HEK293T (cell line): Measurements from ENCODE around the gene NR4A1.
A peak's percentile ranks its signal among the peaks of the same experiment; 100 is the strongest.

Experiments used
- CTCF ChIA-PET: fragments of 350-600 bp; formaldehyde crosslinking; extraction: SDS; loops from one replicate; lab custom pipeline; 2021; ENCODE audit warnings: antibody characterized with exemption, inconsistent platforms; lab: Yijun Ruan, JAX
- POLR2A ChIA-PET: fragments of 350-600 bp; formaldehyde crosslinking; extraction: SDS; loops from one replicate; lab custom pipeline; 2020; ENCODE audit warnings: antibody characterized with exemption, inconsistent platforms; lab: Yijun Ruan, JAX
- DNase-seq: peaks from one replicate; pipeline ENCODE4 v3.0.0; 2012; ENCODE audit warnings: mixed read lengths; ENCODE audit errors: extremely low spot score
- ARNT ChIP-seq: fragments of 450-650 bp; IDR thresholded peaks from 2 replicates; pipeline ENCODE4 v1.6.1; 2017; ENCODE audit warnings: mild to moderate bottlenecking
- BHLHE40 ChIP-seq: fragments of 450-650 bp; IDR thresholded peaks from 2 replicates; pipeline ENCODE4 v1.6.1; 2016; ENCODE audit warnings: mild to moderate bottlenecking, moderate library complexity, borderline replicate concordance
- ELF4 ChIP-seq: fragments of 450-650 bp; IDR thresholded peaks from 2 replicates; pipeline ENCODE4 v1.6.1; 2017; ENCODE audit warnings: antibody characterized with exemption
- FOXA1 ChIP-seq: fragments of 450-650 bp; IDR thresholded peaks from 2 replicates; pipeline ENCODE4 v1.6.1; 2016; ENCODE audit warnings: mild to moderate bottlenecking
- FOXK2 ChIP-seq: fragments of 450-650 bp; IDR thresholded peaks from 2 replicates; pipeline ENCODE4 v1.6.1; 2016; ENCODE audit warnings: mild to moderate bottlenecking
- FOXM1 ChIP-seq: fragments of 450-650 bp; IDR thresholded peaks from 2 replicates; pipeline ENCODE4 v1.6.1; 2017; ENCODE audit warnings: mild to moderate bottlenecking, borderline replicate concordance
- HDGF ChIP-seq: fragments of 450-650 bp; IDR thresholded peaks from 2 replicates; pipeline ENCODE4 v1.6.1; 2017; ENCODE audit warnings: antibody characterized with exemption, borderline replicate concordance
- L3MBTL2 ChIP-seq: fragments of 450-650 bp; conservative IDR thresholded peaks from 2 replicates; pipeline ENCODE4 v1.6.1; 2016; ENCODE audit warnings: mild to moderate bottlenecking
- LEF1 ChIP-seq: fragments of 450-650 bp; IDR thresholded peaks from 2 replicates; pipeline ENCODE4 v1.6.1; 2017; ENCODE audit warnings: mild to moderate bottlenecking, borderline replicate concordance
- NFRKB ChIP-seq: fragments of 450-650 bp; IDR thresholded peaks from 2 replicates; pipeline ENCODE4 v1.6.1; 2016; ENCODE audit warnings: mild to moderate bottlenecking, moderate library complexity
- PKNOX1 ChIP-seq: fragments of 450-650 bp; IDR thresholded peaks from 2 replicates; pipeline ENCODE4 v1.6.1; 2016
- SP1 ChIP-seq: fragments of 450-650 bp; IDR thresholded peaks from 2 replicates; pipeline ENCODE4 v1.6.1; 2017
- SUZ12 ChIP-seq: fragments of 450-650 bp; IDR thresholded peaks from 2 replicates; pipeline ENCODE4 v1.6.1; 2016; ENCODE audit warnings: mild to moderate bottlenecking
- TARDBP ChIP-seq: fragments of 450-650 bp; IDR thresholded peaks from 2 replicates; pipeline ENCODE4 v1.6.1; 2016
- ZNF384 ChIP-seq: fragments of 450-650 bp; IDR thresholded peaks from 2 replicates; pipeline ENCODE4 v1.6.1; 2016

Gene NR4A1

GRCh38 chr12:52082988-52083637 is 31.9 kb downstream of the NR4A1 start:
- POLR2A ChIA-PET, result interaction anchor here (1.1 kb wide), 1 partner anchor 50 kb away, joined by 5 read pairs; no protein-coding TSS in a partner anchor
- peak; percentile 87 for DNase-seq
- TF ChIP-seq FOXK2, result no peak
- no peak for TF ChIP-seq SUZ12
- no peak for TF ChIP-seq TARDBP
- TF ChIP-seq ZNF384, result no peak
- no peak for TF ChIP-seq NFRKB
- no peak for TF ChIP-seq SP1
- no peak for TF ChIP-seq PKNOX1
- no peak for TF ChIP-seq L3MBTL2
- CTCF ChIA-PET, result interaction anchor here (0.7 to 7.3 kb wide), 7 partner anchors 8 to 90 kb away, joined by 3 to 93 read pairs (median 4); no protein-coding TSS in a partner anchor

GRCh38 chr12:52083638-52083996 is 32.4 kb downstream of the NR4A1 start:
- DNase-seq, result no peak
- POLR2A ChIA-PET, result interaction anchor here (1.3 kb wide), 1 partner anchor 58 kb away, joined by 4 read pairs; no protein-coding TSS in a partner anchor
- CTCF ChIA-PET, result interaction anchor here (0.8 to 7.3 kb wide), 3 partner anchors 11 to 61 kb away, joined by 3 to 93 read pairs (median 4); no protein-coding TSS in a partner anchor
- TF ChIP-seq FOXM1 (no peak), TARDBP (no peak), ZNF384 (no peak)

GRCh38 chr12:52084491-52085231 is 33.4 kb downstream of the NR4A1 start:
- POLR2A ChIA-PET, result interaction anchor here (1.3 to 2.0 kb wide), 2 partner anchors 59 to 61 kb away, joined by 4 to 6 read pairs; no protein-coding TSS in a partner anchor
- DNase-seq, result no peak
- CTCF ChIA-PET, result interaction anchor here (0.6 to 7.3 kb wide), 3 partner anchors 59 to 65 kb away, joined by 3 to 93 read pairs (median 7); no protein-coding TSS in a partner anchor
- TF ChIP-seq TARDBP (no peak), HDGF (no peak), SUZ12 (no peak), ELF4 (no peak), SP1 (no peak)

GRCh38 chr12:52085682-52086180 is 34.5 kb downstream of the NR4A1 start:
- CTCF ChIA-PET, result interaction anchor here (1.0 to 7.3 kb wide), 3 partner anchors 14 to 60 kb away, joined by 3 to 93 read pairs (median 3); no protein-coding TSS in a partner anchor
- no peak for DNase-seq
- POLR2A ChIA-PET, result interaction anchor here (2.0 kb wide), 1 partner anchor 62 kb away, joined by 6 read pairs; no protein-coding TSS in a partner anchor
- no peak for TF ChIP-seq TARDBP

- TF ChIP-seq ELF4 (no peak), PKNOX1 (no peak), FOXM1 (no peak), LEF1 (no peak), HDGF (no peak), L3MBTL2 (no peak), SUZ12 (no peak), ARNT (no peak), ZNF384 (no peak), FOXK2 (no peak), TARDBP (no peak)
- POLR2A ChIA-PET, result interaction anchor here (2.0 kb wide), 1 partner anchor 63 kb away, joined by 6 read pairs; no protein-coding TSS in a partner anchor
- DNase-seq, result no peak
- CTCF ChIA-PET, result interaction anchor here (1.0 to 7.3 kb wide), 3 partner anchors 15 to 60 kb away, joined by 3 to 93 read pairs (median 3); no protein-coding TSS in a partner anchor
These were observed 35.1 kb downstream of the NR4A1 start for GRCh38 chr12:52086366-52086765.

GRCh38 chr12:52086944-52087835 is 35.9 kb downstream of the NR4A1 start:
- DNase-seq, result no peak
- POLR2A ChIA-PET, result no interaction called here
- CTCF ChIA-PET, result interaction anchor here (0.9 to 7.3 kb wide), 3 partner anchors 61 to 64 kb away, joined by 3 to 93 read pairs (median 5); no protein-coding TSS in a partner anchor
- TF ChIP-seq TARDBP, result no peak
- TF ChIP-seq FOXA1, result no peak
- no peak for TF ChIP-seq LEF1
- no peak for TF ChIP-seq HDGF
- TF ChIP-seq FOXM1, result no peak
- no peak for TF ChIP-seq NFRKB
- TF ChIP-seq L3MBTL2, result no peak
- TF ChIP-seq ZNF384, result no peak
- no peak for TF ChIP-seq BHLHE40
- no peak for TF ChIP-seq ARNT
- no peak for TF ChIP-seq FOXK2
- no peak for TF ChIP-seq PKNOX1
